Liver (tissue), 3 donors: ENCODE results near the gene CIZ1.

Source experiments
- FOXA1 ChIP-seq: IDR thresholded peaks from 2 replicates; pipeline ENCODE4 v1.6.1; 2016; ENCODE audit warnings: antibody characterized with exemption
- GABPA ChIP-seq, 2 donors: IDR thresholded peaks in 1 of 2; conservative IDR thresholded peaks in 1 of 2; 2 replicates each; pipeline ENCODE4 v1.6.1; 2016; ENCODE audit warnings: antibody characterized with exemption in 2 of 2, mild to moderate bottlenecking in 1 of 2, moderate library complexity in 1 of 2
- HNF4G ChIP-seq: IDR thresholded peaks from 2 replicates; pipeline ENCODE4 v1.6.1; 2016; ENCODE audit warnings: antibody characterized with exemption
- SP1 ChIP-seq: IDR thresholded peaks from 2 replicates; pipeline ENCODE4 v1.6.1; 2018; ENCODE audit warnings: antibody characterized with exemption, mild to moderate bottlenecking
- TAF1 ChIP-seq: conservative IDR thresholded peaks from 2 replicates; pipeline ENCODE4 v1.6.1; 2016; ENCODE audit warnings: antibody characterized with exemption, mild to moderate bottlenecking
- YY1 ChIP-seq: IDR thresholded peaks from 2 replicates; pipeline ENCODE4 v1.6.1; 2016; ENCODE audit warnings: antibody characterized with exemption, mild to moderate bottlenecking
- TF ChIP-seq, protein P1 (sequence below): fragments of 150-350 bp; IDR thresholded peaks from 2 replicates; pipeline ENCODE4 v1.5.1; 2017; ENCODE audit warnings: improper control_type of control experiment, low read depth, low read length; ENCODE audit not compliant: missing input control
- TF ChIP-seq, protein P2 (sequence below): IDR thresholded peaks from 2 replicates; pipeline ENCODE4 v1.6.1; 2016; ENCODE audit warnings: antibody characterized with exemption
- donor health status: healthy.
- donor health status: healthy.

DNA sequence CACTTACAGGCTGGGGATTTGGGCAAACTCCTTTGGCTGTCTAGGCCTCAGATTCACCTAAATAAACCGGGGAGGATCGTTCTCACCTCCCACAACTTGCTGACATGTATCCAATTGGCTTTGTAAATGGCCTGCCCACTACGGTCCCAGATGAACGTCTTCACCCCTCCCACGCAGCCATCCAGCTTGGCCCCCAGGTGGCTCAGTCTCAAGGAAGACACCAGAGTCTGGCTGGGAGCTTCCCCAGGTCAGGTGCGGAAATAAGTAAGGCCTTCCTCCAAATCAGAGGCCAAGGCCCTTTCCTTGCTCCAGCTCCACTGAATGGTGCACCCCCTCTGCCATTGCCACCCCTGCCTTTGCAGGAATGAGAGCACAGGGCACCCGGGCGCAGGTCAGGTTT is 11.4 kb downstream of the CIZ1 start:
- TF ChIP-seq, protein P1, sequence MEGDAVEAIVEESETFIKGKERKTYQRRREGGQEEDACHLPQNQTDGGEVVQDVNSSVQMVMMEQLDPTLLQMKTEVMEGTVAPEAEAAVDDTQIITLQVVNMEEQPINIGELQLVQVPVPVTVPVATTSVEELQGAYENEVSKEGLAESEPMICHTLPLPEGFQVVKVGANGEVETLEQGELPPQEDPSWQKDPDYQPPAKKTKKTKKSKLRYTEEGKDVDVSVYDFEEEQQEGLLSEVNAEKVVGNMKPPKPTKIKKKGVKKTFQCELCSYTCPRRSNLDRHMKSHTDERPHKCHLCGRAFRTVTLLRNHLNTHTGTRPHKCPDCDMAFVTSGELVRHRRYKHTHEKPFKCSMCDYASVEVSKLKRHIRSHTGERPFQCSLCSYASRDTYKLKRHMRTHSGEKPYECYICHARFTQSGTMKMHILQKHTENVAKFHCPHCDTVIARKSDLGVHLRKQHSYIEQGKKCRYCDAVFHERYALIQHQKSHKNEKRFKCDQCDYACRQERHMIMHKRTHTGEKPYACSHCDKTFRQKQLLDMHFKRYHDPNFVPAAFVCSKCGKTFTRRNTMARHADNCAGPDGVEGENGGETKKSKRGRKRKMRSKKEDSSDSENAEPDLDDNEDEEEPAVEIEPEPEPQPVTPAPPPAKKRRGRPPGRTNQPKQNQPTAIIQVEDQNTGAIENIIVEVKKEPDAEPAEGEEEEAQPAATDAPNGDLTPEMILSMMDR, result no peak
- no peak for TF ChIP-seq GABPA (IDR thresholded peaks at IDR 0.05 in 1 of 2, conservative IDR thresholded peaks at IDR 0.05 in 1 of 2)
- no peak for TF ChIP-seq TAF1
- TF ChIP-seq, protein P2, sequence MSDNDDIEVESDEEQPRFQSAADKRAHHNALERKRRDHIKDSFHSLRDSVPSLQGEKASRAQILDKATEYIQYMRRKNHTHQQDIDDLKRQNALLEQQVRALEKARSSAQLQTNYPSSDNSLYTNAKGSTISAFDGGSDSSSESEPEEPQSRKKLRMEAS, result no peak
- no peak for TF ChIP-seq YY1
- TF ChIP-seq HNF4G, result no peak
- no peak for TF ChIP-seq SP1
- TF ChIP-seq FOXA1, result no peak
